NCI-H2227 (cell line): ENCODE results near the gene GABRR2.
"Not testable (repeated sequence)": the region's sequence is repeated elsewhere in the genome, so short reads cannot be mapped to it uniquely, and the experiment has no call there.

Experiments
- DNase-seq: peaks from one replicate; lab custom pipeline; 2025; ENCODE audit not compliant: unreplicated experiment; lab: John Stamatoyannopoulos, UW

GABRR2 gene

GRCh38 chr6:89295116-89295515, 20.0 kb downstream of the GABRR2 start:
- not testable (repeated sequence) for DNase-seq

GRCh38 chr6:89291256-89291819, 23.8 kb downstream of the GABRR2 start:
- DNase-seq: no peak

GRCh38 chr6:89290401-89291155, 24.5 kb downstream of the GABRR2 start:
- no peak for DNase-seq

GRCh38 chr6:89289710-89290109, 25.4 kb downstream of the GABRR2 start:
- DNase-seq: no peak

GRCh38 chr6:89287351-89288028, 27.6 kb downstream of the GABRR2 start:
- no peak for DNase-seq

GRCh38 chr6:89286516-89286915, 28.6 kb downstream of the GABRR2 start:
- no peak for DNase-seq

GRCh38 chr6:89284963-89285735, 29.9 kb downstream of the GABRR2 start:
- no peak for DNase-seq

- DNase-seq: no peak
These were observed 31.0 kb downstream of the GABRR2 start for GRCh38 chr6:89284081-89284480.

GRCh38 chr6:89282749-89283148, 32.4 kb downstream of the GABRR2 start:
- no peak for DNase-seq

GRCh38 chr6:89281779-89282246, 33.3 kb downstream of the GABRR2 start:
- no peak for DNase-seq

- DNase-seq: no peak
These were observed 36.1 kb downstream of the GABRR2 start for GRCh38 chr6:89278956-89279355.

GRCh38 chr6:89275900-89276299, 39.2 kb downstream of the GABRR2 start:
- DNase-seq: no peak

GRCh38 chr6:89273816-89274215, 41.3 kb downstream of the GABRR2 start:
- DNase-seq: no peak

GRCh38 chr6:89272596-89272995, 42.5 kb downstream of the GABRR2 start:
- no peak for DNase-seq

GRCh38 chr6:89270951-89271721, 44.0 kb downstream of the GABRR2 start:
- DNase-seq: no peak

- no peak for DNase-seq
These were observed 45.1 kb downstream of the GABRR2 start for GRCh38 chr6:89269981-89270380.

GRCh38 chr6:89269252-89269651, 45.8 kb downstream of the GABRR2 start:
- no peak for DNase-seq

GRCh38 chr6:89268776-89269175, 46.3 kb downstream of the GABRR2 start:
- no peak for DNase-seq

GRCh38 chr6:89267918-89268317, 47.2 kb downstream of the GABRR2 start:
- DNase-seq: no peak

- no peak for DNase-seq
These were observed 50.8 kb downstream of the GABRR2 start for GRCh38 chr6:89264296-89264695.

- peak; percentile 27 for DNase-seq
These were observed 54.3 kb downstream of the GABRR2 start for GRCh38 chr6:89260832-89261231.
